GM12874 (cell line): ENCODE measurements around the gene VASP.
A peak's percentile ranks its signal among the peaks of the same experiment; 100 is the strongest.

Experiments used
- CTCF ChIP-seq: IDR thresholded peaks from 2 replicates; pipeline ENCODE4 v1.5.1; 2011; ENCODE audit warnings: low read depth, mild to moderate bottlenecking, control low read depth, low read length, moderate library complexity; ENCODE audit not compliant: insufficient read depth

VASP gene

GRCh38 chr19:45496349-45496953 lies 10.8 kb upstream of the VASP start:
- no peak for TF ChIP-seq CTCF

- no peak for TF ChIP-seq CTCF
These were observed 9.5 kb upstream of the VASP start for GRCh38 chr19:45497791-45498190.

- TF ChIP-seq CTCF, result peak; percentile 36; the same call in 1 of the 2 replicates
These were observed 8.7 kb upstream of the VASP start, which contains the start of gene PPM1N for GRCh38 chr19:45498411-45499195. PPM1N (plus strand) TSS chr19:45498443; CDS start chr19:45498473, 30 bp downstream.

- no peak for TF ChIP-seq CTCF
These were observed 7.8 kb upstream of the VASP start for GRCh38 chr19:45499196-45500180.

GRCh38 chr19:45500918-45501729 lies 6.2 kb upstream of the VASP start:
- TF ChIP-seq CTCF, result no peak

- TF ChIP-seq CTCF, result no peak
These were observed 5.6 kb upstream of the VASP start for GRCh38 chr19:45501730-45502014.

GRCh38 chr19:45502111-45502510 lies 5.2 kb upstream of the VASP start:
- no peak for TF ChIP-seq CTCF
